ENCODE measurements around the gene SLC43A3.

DNA sequence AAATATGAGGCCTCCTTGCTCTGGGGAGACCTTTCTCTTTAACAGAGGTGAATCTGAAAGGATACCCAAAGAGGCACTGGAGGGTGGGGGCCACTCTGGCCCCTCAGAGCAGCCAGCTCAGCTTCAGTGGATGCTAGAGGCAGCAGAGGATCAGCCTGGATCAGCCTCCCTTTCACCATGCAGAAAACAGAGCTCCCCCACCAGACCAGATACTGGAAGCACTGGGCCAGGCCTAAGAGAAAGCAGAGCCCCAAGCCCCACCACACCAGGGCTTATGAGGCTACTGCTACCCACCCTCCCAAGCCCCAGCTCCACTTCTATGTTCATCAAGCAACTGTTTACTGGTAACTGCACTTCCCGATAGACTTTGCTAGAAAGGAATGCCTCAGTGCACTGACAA is 4.0 kb upstream of the SLC43A3 start:
- no peak for TF ChIP-seq EZH2phosphoT487 (IDR thresholded peaks at IDR 0.05; ENCODE audit: insufficient read depth, low read depth)
- no peak for TF ChIP-seq EZH2 (IDR thresholded peaks at IDR 0.05; ENCODE audit: insufficient read depth, poor library complexity, severe bottlenecking)
